GM08714 (cell line): Measurements from ENCODE around the gene EPHA10.

Experiments
- H3K4me3 ChIP-seq: fragments of 200-500 bp; sonication (Bioruptor generic); 2 replicates; pipeline ENCODE4 v1.5.1; 2014; ENCODE audit warnings: mild to moderate bottlenecking, low read length, inconsistent platforms
- ZNF274 ChIP-seq: IDR thresholded peaks from 2 replicates; pipeline ENCODE4 v1.6.1; 2012; ENCODE audit warnings: mild to moderate bottlenecking, low read depth, low read length

The EPHA10 gene

DNA sequence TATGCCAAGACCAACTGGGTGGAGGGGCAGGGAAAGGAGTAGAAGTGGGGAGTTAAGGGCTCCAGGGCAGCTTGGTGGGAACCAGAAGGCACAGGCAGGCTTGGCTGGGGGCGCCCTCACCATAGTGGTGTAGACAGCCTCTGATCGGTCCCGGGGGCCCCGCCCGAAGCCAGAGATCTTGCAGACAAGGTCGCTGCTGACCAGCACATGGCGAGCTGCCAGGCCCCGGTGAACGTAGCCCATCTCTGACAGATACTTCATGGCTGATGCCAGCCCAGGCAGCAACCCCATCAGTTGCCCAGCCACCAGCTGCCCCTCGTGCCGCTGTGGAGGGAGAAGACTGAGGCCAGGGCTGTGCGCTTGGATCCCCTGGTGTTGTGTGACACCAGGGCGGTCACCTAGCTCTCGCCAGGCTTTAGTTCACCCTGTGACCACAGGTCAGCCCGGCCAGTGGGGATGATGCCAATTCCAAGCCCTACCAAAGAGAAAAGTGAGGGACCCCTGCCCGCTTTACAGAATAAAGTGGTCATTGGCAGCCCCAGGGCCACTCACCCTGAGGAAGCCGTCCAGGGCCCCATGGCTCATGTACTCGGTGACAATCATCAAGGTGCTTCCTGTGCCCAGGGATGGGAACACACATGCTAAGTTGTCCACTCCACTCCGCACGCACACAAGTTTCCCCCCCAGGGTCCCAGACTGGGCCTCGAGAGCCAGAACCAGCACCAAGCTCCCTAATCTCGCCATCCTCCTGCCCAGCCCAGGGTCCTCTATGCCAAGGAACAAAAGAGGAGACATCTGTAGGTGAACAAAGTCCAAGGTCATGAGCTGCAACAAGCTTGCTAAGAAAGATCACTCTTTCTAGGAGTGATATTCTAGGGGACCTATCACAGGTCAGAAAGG lies 44.4 kb downstream of the EPHA10 start:
- no peak overlapping the region for H3K4me3 ChIP-seq
- no peak for TF ChIP-seq ZNF274

DNA sequence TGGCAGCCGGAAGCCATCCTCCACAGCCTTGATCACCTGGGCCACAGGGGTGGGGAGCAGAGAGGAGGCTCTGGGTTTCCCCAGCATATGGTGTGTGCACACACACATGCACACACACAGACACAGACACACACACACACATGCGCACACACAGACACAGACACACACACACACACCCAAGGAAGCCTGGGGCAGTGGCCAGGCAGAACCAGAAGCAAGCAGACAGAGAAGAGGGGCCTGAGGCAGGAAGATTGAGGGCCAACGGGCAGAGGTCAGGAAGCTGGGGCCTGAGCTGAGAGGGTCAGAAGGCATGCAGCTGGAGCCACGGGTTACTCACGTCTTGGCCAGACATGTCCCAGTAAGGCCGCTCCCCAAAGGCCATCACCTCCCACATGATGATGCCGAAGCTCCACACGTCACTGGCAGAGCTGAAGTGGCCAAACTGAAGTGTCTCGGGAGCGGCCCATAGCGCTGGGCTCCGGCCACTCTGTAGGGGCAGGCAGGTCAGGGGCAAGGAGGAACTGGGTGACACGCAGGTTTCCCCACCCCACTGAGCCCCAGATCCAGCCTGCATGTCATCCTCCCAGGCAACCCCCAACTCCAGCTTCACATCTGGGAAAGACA lies 45.2 kb downstream of the EPHA10 start:
- no peak for TF ChIP-seq ZNF274
- no peak overlapping the region for H3K4me3 ChIP-seq

DNA sequence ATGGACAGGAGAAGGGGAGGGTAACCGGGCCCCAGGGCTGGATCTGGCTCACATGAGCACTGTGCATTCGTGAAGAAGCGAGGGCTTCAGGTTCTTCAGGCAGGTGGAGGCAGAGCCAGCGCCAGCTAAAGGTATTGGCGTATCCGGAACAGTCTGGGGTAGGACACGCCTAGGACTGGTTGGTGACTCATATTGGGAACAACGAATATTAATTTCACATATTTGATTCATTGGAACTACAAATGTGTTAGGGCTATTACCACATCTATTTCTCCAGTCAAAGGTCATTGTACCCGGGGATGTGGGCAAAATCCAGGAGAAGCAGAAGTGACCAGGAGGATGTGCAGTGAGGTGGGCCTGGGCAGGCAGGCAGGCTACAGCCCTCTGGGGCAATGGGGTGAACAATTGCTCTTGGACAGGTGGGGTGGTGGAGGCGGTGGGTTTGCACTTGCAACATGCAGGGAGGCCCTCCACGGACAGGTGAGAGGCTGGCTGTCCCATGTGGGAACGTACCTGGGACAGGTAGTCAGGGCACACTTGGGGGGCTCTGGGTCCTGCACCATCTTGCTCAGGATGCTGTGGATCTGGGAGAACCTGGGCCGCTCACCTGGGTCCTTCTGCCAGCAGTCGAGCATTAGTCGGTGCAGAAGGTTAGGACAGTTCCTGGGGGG lies 45.9 kb downstream of the EPHA10 start:
- no peak for TF ChIP-seq ZNF274
- H3K4me3 ChIP-seq = no peak overlapping the region

DNA sequence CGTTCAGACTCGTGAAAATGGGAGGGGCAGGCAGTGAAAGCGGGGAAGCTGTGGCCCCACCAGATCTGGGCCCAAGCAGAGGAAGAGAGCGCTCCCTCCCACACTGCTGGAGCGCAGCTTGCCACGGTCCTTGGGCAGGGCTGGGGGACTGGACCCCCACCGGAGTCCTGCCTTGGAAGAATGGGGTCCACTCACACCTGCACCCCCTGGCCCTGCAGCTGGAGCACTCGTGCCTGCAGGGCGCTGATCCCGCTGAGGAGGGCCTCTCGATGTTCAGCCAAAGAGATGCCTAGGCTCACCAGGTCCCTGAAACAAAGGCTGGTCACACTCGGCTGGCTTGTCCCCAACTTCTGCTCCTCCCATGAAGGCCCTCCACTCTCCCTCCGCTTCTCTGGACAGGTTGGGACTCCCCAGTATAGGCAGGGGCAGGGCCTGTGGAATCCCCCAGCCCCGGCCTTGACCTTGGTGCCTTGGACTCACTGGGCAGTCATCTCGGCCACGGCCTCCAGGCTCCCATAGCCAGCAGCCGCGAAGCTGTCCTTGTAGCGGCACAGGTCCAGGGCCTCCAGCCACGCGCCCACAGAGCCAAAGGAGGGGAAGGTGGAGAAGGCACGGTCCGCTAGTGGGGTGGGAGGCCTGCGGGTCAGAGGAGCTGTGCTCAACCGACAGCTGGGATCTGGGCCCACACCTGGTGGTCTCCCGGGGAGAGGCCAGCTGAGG lies 46.6 kb downstream of the EPHA10 start:
- H3K4me3 ChIP-seq = no peak overlapping the region
- no peak for TF ChIP-seq ZNF274

DNA sequence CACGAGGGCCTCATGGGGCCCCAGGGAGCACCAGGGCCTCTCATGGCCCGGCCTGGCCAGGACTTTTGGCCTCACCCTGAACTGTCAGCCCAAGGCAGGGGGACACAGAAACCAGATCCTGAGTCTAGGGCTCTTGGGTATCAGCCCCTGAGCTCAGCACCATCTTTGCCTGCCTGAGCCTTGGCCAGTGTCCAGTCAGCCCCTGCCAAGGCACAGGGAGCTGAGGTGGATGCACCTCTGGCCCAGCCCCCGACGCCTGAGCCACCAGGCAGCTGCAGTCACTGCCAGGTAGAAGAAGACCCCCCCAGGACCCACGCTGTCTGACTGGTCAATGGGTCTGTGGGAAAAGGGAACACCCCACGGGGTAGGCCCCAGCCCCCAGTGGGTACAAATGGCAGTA lies 47.3 kb downstream of the EPHA10 start:
- no peak for TF ChIP-seq ZNF274
- H3K4me3 ChIP-seq = no peak overlapping the region

DNA sequence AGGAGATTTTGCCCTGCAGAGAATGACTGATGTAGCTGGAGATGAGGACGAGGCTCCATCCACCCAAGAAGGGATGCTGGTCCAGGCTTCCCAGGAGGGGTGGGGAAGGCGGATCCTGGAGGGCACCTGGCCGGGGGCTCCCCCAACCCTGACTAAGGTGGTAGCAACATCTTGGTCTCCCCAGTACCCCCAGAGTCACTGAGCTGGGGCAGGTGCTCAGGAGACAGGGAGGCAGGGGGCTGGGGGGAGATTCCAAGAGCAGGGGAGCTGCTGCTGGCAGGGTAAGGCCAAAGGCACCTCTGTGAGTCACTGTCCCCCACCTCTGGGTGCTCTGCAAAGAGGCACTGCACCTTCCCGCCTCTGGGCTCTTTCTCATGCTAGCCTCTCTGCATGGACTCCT lies 48.6 kb downstream of the EPHA10 start:
- no peak overlapping the region for H3K4me3 ChIP-seq
- no peak for TF ChIP-seq ZNF274

DNA sequence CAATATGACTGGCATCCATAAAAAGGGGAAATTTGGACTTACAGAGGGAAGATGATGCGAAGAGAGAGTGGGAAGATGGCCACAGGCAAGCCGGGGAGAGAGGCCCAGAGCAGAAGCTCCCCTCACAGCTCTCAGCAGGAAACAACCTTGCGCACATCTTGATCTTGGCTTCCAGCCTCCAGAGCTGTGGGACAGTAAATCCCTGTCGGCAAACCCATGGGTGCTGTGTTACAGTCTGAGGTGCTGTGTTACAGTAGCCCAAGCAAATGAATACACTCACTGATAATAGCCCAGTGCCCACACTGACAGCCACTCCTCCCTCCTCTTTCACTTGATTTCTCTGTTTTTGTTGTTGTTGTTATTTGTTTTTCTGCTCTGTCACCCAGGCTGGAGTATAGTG lies 50.2 kb downstream of the EPHA10 start:
- no peak for TF ChIP-seq ZNF274
- no peak overlapping the region for H3K4me3 ChIP-seq

DNA sequence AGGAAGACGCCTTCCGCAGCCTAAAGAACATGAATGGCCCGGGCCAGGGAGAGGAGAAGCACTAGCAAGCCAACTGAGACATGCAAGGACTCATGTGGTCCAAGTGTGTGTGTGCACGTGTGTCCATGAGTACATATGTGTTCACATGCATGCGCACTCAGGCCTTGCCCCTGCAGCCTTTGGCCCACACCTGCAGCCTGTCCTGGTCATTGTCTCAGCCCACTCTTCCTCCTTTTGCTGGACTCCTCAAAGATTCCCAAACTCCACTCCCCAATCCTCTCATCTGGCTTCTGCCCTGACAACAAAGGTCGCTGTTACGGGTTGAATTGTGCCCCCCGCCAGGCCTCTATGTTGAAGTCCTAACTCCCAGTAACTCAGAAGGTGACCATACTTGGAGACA lies 50.7 kb downstream of the EPHA10 start:
- no peak overlapping the region for H3K4me3 ChIP-seq
- no peak for TF ChIP-seq ZNF274

DNA sequence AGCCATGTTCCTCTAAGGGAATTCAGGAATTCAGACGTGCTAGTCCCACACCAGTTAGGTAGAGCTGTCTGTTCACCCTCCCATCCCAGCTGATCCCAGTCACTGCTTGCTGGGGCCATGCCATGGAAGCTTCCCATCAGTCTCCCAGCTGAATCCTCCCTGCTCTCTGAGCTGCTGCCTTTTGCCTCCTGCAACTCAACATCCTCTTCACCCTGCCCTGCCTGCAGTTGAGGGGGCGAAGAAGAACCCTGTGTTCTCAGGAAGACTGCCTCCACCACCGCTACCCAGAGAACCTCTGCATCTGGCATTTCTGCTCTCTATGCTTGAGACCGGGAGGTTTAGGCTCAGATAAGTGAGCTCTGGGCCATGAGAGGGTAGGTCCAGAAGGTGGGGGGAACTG lies 56.4 kb downstream of the EPHA10 start:
- H3K4me3 ChIP-seq = no peak overlapping the region
- TF ChIP-seq ZNF274 = no peak

DNA sequence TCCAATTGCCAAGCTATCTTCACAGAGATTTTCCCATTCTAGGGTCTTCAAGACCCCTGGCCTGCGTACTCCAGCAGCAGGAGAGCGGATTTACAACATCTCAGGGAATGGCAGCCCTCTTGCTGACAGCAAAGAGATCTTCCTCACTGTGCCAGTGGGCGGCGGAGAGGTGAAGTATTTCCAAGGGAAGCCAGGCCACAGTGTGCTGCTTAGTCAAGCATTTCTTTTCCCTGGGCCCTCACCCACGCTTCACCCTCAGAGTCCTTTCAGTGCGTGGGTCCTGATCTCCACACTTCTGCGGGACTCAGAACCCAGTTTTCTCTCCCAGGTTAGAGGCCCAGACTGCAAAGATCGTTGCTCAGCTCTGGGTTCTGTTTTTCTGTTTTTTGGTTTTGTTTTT lies 59.5 kb downstream of the EPHA10 start:
- no peak overlapping the region for H3K4me3 ChIP-seq
- TF ChIP-seq ZNF274 = no peak

DNA sequence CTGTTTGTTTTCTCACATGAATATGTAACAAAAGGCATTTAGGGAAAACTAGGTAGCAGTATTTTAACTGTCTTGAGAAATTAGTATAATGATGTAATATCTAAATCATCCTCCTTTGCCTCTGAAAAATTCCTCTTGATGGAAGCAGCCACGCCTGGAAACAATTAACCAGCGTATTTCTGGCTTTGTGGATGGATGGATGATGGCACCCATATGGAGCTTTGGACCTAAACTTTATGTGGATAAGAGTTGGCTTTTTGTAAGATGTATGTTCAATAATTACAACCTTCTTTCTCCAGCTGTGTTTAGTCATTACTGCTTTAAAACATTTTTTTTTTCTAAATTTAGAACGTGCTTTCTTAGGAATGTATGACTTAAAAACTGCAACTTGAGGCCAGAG lies 60.0 kb downstream of the EPHA10 start:
- TF ChIP-seq ZNF274 = no peak

DNA sequence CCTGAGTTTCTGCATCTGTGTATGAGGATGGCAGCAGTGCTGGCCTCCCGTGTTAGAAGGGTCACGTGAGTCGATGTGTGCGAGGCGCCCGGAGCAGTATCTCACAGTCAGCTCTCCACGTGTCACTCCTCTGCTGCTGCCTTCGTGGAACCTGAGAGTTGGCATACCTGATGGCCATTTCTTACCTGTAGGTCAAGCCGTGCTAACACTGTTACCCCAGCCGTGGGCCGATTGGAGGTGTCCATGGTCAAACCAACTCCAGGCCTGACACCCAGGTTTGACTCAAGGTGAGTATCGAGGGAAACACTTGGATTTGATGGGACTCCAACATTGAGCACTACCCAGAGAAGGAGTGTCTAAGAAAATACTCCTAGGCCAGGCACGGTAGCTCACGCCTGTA lies 61.9 kb downstream of the EPHA10 start:
- TF ChIP-seq ZNF274 = no peak
- H3K4me3 ChIP-seq = no peak overlapping the region

More for the DNA sequence above, 60.0 kb downstream of the EPHA10 start:
- no peak overlapping the region for H3K4me3 ChIP-seq

DNA sequence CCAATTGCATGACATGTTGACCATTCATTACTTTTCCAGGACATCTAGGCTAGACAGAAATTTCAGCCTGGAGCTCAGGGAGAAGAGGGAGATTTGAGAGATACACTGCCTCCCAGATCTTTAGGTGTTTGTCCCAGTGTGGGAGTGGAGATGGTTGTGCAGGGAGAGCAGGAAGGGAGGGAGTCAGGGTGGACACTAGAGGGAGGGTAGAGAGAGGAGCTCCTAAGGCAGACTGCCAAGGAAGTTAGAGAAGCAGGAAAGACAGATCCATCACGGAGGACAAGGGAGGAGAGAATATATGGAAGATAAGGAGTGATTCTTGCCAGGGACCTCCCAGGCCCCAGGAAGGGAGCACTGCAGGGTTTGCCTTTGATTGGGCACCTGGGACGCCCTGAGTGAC lies 63.9 kb downstream of the EPHA10 start:
- no peak for TF ChIP-seq ZNF274
- H3K4me3 ChIP-seq = no peak overlapping the region

DNA sequence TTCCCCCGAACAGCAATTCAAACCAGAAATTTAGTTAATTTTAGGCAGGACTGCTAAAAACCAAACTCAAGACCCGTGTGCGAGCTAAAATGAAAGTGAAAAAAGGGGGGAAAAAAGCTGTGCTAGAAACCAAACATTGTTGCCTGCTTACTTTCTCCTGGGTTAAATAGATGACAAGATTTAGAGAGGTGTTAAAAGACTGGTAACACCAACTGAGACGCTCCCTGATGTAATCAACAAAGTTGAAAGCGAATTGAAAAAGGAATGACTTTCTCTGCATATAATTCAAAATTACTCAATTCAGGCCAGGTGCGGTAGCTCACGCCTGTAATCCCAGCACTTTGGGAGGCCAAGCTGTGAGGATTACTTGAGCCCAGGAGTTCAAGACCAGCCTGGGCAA lies 65.8 kb downstream of the EPHA10 start:
- H3K4me3 ChIP-seq = no peak overlapping the region
- no peak for TF ChIP-seq ZNF274

DNA sequence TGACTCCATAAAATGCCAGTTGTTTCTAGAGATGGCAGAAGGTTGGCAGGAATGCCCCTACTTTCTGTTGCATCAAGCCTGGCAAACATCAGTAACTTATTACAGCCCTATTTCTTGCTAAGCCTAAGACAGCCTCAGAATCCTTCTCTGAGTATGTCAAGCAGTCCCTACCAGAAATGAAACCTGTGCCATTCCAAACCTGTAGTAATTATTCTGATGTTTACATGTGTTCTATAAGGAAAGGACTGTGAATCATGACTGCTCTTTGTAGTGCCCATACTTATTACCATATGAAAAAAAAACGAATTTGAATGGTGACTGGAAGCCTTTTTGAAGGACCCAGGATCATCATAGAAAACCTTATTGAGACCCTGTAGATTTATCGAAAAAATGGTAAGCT lies 67.2 kb downstream of the EPHA10 start:
- no peak overlapping the region for H3K4me3 ChIP-seq
- TF ChIP-seq ZNF274 = no peak
